Measurements from ENCODE around the gene SLC17A7.

- no peak for TF ChIP-seq GATA3 (IDR thresholded peaks at IDR 0.05; ENCODE audit: low read depth, low read length)
- no peak for TF ChIP-seq GATA2 (IDR thresholded peaks at IDR 0.05; ENCODE audit: low read depth, low read length)
These were observed 15.0 kb upstream of the SLC17A7 start for GRCh38 chr19:49456326-49456725.
